Activated T-helper 2 cell treated with anti-CD3 and anti-CD28 coated beads, Interferon-gamma antibody, Interleukin-2, Interleukin-4, amounts not matched to agents 10 μg/mL and 5 μg/mL and 100 μg/mL, durations not matched to agents 14 hours and 24 hours and 36 hours (primary cell): Measurements from ENCODE around the gene CTBP1. TPM values are rescaled to one million over a fixed set of nuclear protein-coding genes. Genes with fewer than 3 reads are reported as not detected.
A peak's percentile ranks its signal among the peaks of the same experiment; 100 is the strongest.
"Not testable (repeated sequence)": the region's sequence is repeated elsewhere in the genome, so short reads cannot be mapped to it uniquely, and the experiment has no call there.

Experiments used
- DNase-seq: peaks from one replicate; pipeline ENCODE4 v3.0.0; 2021; ENCODE audit warnings: low spot score
- H3K27ac Mint-ChIP-seq: one replicate; pipeline ENCODE4 v1.8.0; 2021; ENCODE audit warnings: mixed read lengths
- H3K27me3 Mint-ChIP-seq: one replicate; pipeline ENCODE4 v1.8.0; 2021; ENCODE audit warnings: low read depth, mixed read lengths
- H3K36me3 Mint-ChIP-seq: one replicate; pipeline ENCODE4 v1.8.0; 2021; ENCODE audit warnings: low read depth, mixed read lengths
- H3K4me1 Mint-ChIP-seq: one replicate; pipeline ENCODE4 v1.8.0; 2021; ENCODE audit warnings: low read depth, mixed read lengths
- H3K4me3 Mint-ChIP-seq: one replicate; pipeline ENCODE4 v1.8.0; 2021; ENCODE audit warnings: low read depth, mild to moderate bottlenecking, moderate library complexity, mixed read lengths
- H3K9me3 Mint-ChIP-seq: one replicate; pipeline ENCODE4 v1.8.0; 2021; ENCODE audit warnings: mixed read lengths
- intact Hi-C: fragments of 100-400 bp; cut with micrococcal nuclease; formaldehyde crosslinking; loops from one replicate; pipeline ENCODE4 v1.15.1; 2023
- total RNA-seq: library from RNA; stranded (reverse); gene quantifications from 2 replicates; pipeline ENCODE4 v1.2.3, GENCODE V29; 2022

Gene CTBP1
- total RNA-seq: 194 and 195 TPM in 2 replicates

DNA sequence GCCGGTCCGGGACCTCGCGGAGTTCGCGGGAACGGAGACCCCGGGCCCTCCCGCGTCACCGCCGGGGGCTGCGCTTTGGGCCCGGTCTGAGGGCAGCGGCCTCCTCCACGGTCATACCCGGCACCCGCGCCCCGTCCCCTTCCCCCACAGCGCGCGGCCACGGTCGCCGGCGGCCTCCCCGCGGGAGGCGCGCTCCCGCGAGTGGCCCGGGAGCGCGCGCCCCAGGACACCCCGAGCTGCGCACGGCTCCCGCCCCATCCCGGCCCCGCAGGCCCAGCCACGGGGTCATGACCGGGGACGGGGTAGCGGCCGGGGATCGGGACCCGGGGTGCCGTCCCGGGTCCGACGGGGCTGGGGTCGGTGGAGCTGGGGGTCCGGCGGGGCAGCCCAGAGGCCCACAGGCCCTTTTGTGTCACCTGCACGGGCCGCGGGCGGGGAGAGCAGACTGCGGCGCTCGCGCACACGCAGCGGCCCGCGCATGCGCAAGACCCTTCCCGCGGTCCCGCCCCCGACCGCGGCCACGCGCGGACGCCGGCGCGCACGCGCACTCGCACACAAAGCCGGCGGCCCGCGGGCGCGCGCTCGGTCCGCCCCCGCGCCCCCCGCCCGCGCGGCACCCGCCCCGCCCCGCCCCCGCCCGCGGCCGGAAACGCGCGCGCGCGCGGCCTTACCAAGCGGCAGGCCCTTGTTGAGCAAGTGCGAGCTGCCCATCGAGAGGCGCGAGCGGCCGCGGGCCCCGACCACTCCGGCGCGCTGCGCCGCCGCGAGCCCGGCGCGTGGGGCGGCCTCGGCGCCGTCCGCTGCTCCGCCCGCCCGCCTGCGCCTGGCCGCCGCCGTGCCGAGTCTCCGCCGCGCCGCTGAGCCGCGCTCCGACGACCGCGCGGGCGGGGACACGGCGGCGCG, at the start of gene CTBP1:
Gene CTBP1, minus strand, starts transcription at position 886 of the 903 bp plus-strand sequence. CDS start 7,799 bp downstream, outside the sequence.
- Mint-ChIP-seq H3K36me3 (peaks cover 52% of the 10 kb centered on the region), H3K4me1 (peaks cover 26% of the 10 kb centered on the region), H3K27me3 (no peaks in the 10 kb centered on the region), H3K9me3 (peaks cover 26% of the 10 kb centered on the region), H3K4me3 (peak within 1 kb of the TSS; percentile 91), H3K27ac (peak within 1 kb of the TSS; percentile 96)
- DNase-seq: peak; percentile 84
- intact Hi-C loops: loop anchor here (1.0 to 5.0 kb wide), 5 partner anchors 18 to 434 kb away; partner anchors contain the start of genes FAM53A and MAEA

DNA sequence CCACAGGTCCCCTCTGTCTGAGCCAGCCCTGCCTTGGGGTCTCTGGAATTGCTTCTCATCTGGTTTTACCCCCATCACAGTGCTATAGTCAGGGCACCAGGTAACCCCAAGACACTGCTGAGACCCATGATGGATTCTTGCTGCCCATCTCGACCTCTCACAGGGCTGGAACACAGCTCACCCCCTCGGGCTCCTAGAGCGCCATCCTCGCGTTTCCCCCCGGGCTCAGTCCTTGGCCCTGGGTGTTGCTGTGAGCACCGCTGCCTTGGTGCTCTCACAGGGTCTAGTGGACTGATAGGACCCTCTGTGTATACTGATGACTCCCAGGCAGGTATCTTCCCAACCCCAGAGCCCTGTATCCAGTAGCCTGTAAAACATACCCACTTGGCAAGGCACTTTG, 49.5 kb upstream of the CTBP1 start:
- Mint-ChIP-seq H3K36me3 (peaks cover 53% of the 10 kb centered on the region), H3K4me1 (peaks cover 12% of the 10 kb centered on the region), H3K9me3 (no peaks in the 10 kb centered on the region), H3K27me3 (no peaks in the 10 kb centered on the region), H3K4me3 (no peak overlapping the region), H3K27ac (no peak overlapping the region)
- no peak for DNase-seq
- intact Hi-C loops: no loop called here

- DNase-seq: no peak
- H3K9me3 Mint-ChIP-seq: no peaks in the 10 kb centered on the region
- H3K27me3 Mint-ChIP-seq: no peaks in the 10 kb centered on the region
- H3K36me3 Mint-ChIP-seq: peaks cover 53% of the 10 kb centered on the region
- no peak overlapping the region for H3K4me3 Mint-ChIP-seq
- intact Hi-C loops: no loop called here
- peaks cover 12% of the 10 kb centered on the region for H3K4me1 Mint-ChIP-seq
- peak overlapping the region; percentile 22 for H3K27ac Mint-ChIP-seq
Observed at GRCh38 chr4:1297456-1298325, 48.8 kb upstream of the CTBP1 start.

DNA sequence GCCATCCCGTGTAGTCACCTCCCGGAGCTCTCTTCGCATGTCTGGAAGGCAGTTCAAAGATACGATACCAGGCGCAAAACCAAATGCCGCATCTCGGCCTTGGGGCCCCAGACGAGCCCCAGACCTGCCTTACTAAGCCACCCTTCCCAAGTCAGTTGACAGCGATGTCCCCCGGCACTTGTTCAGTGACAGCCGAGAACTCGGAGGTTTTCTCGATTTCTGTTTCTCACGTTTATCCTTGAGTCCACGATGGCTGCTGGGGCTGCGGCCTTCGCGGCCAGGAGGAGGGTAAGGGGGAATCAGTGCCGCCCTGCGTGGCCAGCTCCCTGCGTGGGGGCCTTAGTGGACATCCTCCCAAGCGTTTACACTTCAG, 48.1 kb upstream of the CTBP1 start:
- peaks cover 14% of the 10 kb centered on the region for H3K4me1 Mint-ChIP-seq
- DNase-seq: no peak
- no peaks in the 10 kb centered on the region for H3K27me3 Mint-ChIP-seq
- H3K27ac Mint-ChIP-seq: no peak overlapping the region
- intact Hi-C loops: no loop called here
- H3K36me3 Mint-ChIP-seq: peaks cover 54% of the 10 kb centered on the region
- no peak overlapping the region for H3K4me3 Mint-ChIP-seq
- H3K9me3 Mint-ChIP-seq: no peaks in the 10 kb centered on the region

GRCh38 chr4:1296324-1297022, 47.5 kb upstream of the CTBP1 start:
- Mint-ChIP-seq H3K9me3 (no peaks in the 10 kb centered on the region), H3K27ac (peak overlapping the region; percentile 7), H3K4me3 (no peak overlapping the region), H3K27me3 (no peaks in the 10 kb centered on the region), H3K4me1 (peaks cover 19% of the 10 kb centered on the region), H3K36me3 (peaks cover 50% of the 10 kb centered on the region)
- intact Hi-C loops: no loop called here
- no peak for DNase-seq

DNA sequence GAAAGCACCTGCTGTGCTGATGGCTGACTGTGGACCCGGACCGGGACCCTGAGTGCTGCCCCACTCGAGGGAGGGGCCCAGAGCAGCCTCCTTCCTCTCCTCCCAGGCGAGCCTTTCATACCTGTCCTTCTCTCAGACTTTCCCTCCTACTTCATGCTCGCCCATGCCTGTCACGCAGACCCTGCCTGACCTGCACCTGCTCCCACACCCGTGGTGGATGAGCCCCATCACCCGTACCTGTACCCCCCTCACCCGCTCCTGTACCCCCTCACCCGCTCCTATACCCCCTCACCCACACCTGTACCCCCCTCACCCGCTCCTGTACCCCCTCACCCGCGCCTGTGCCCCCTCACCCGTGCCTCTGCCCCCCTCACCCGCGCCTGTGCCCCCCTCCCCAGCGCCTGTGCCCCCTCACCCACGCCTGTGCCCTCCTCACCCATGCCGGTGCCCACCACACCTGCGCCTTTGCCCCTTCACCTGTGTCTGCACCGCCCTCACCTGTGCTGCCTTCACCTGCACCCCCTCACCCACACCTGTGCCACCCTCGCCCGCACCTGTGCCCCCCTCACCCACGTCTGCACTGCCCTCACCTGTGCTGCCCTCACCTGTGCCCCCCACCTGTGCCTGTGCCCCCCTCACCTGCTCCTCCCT, 46.6 kb upstream of the CTBP1 start:
- no peak for DNase-seq
- H3K9me3 Mint-ChIP-seq: no peaks in the 10 kb centered on the region
- H3K36me3 Mint-ChIP-seq: peaks cover 41% of the 10 kb centered on the region
- no peak overlapping the region for H3K4me3 Mint-ChIP-seq
- intact Hi-C loops: no loop called here
- no peak overlapping the region for H3K27ac Mint-ChIP-seq
- H3K27me3 Mint-ChIP-seq: no peaks in the 10 kb centered on the region
- H3K4me1 Mint-ChIP-seq: peaks cover 21% of the 10 kb centered on the region

GRCh38 chr4:1294891-1295290, 46.0 kb upstream of the CTBP1 start:
- Mint-ChIP-seq H3K9me3 (no peaks in the 10 kb centered on the region), H3K4me1 (peaks cover 24% of the 10 kb centered on the region), H3K36me3 (peaks cover 35% of the 10 kb centered on the region), H3K27me3 (no peaks in the 10 kb centered on the region), H3K4me3 (no peak overlapping the region), H3K27ac (no peak overlapping the region)
- intact Hi-C loops: no loop called here
- DNase-seq: no peak

DNA sequence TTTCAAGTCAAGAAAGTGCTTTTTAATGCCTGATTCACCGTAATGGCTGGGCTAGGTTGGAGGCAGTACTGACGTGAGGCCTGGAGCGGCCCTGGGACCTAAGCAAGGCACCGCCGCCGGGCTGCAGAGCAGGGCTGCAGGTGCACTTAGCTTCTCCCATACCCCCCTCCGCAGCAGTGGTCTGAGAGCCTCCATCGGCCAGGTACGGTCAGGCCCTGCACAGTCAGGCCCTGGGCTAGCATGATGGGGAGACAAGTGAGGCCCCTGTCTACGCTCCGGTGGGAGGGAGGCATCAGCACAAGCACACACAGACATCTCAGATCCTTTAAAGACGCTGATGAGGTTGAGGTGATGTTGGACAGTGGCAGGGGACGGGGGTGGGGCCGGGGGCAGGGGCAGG, 45.5 kb upstream of the CTBP1 start:
- Mint-ChIP-seq H3K4me3 (no peak overlapping the region), H3K36me3 (peaks cover 30% of the 10 kb centered on the region), H3K4me1 (peaks cover 22% of the 10 kb centered on the region), H3K27me3 (no peaks in the 10 kb centered on the region), H3K9me3 (no peaks in the 10 kb centered on the region), H3K27ac (no peak overlapping the region)
- intact Hi-C loops: no loop called here
- DNase-seq: no peak

DNA sequence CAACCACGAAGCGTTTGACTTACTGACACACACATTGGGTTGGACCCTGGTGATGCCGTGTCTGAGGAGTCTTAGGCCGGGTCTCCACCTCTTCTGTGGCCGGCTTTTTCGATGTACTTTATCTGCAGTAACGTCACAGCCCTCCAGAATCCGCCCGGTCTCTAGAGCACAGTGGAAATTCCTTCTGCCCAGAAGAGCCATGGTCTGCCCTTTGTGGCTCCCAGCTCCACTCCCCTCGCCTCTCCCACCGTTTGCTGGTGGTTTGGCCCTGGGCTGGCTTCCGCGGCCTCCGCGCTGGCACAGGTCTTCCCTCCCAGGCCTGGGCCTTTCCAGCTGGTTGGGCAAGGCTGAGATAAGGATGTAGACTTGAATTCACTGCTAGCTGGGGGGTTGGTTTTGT, 45.1 kb upstream of the CTBP1 start:
- intact Hi-C loops: no loop called here
- no peak overlapping the region for H3K27ac Mint-ChIP-seq
- DNase-seq: no peak
- no peaks in the 10 kb centered on the region for H3K9me3 Mint-ChIP-seq
- H3K27me3 Mint-ChIP-seq: no peaks in the 10 kb centered on the region
- no peak overlapping the region for H3K4me3 Mint-ChIP-seq
- H3K4me1 Mint-ChIP-seq: peaks cover 22% of the 10 kb centered on the region
- H3K36me3 Mint-ChIP-seq: peaks cover 26% of the 10 kb centered on the region

DNA sequence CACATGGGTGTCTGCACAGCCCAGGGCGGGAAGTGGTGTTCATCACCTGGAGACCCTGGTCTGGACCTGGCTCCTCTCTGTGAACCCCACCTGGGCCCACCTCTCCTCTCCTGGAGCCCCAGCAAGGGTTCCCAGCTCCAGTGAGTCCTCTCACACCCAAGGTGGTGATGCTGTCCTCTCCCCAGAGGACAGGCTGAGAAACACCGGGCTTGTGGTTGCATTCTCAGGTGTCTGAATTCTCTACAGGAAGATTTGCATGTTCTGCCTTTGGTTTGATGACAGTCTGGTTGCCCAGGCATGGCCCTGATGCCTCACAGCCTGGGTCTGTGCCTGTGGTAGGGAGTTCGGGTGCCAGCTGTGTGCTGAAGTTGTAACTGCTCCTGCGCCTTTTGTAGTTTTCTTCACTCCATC, 44.6 kb upstream of the CTBP1 start:
- H3K4me3 Mint-ChIP-seq: no peak overlapping the region
- no peaks in the 10 kb centered on the region for H3K9me3 Mint-ChIP-seq
- peaks cover 24% of the 10 kb centered on the region for H3K36me3 Mint-ChIP-seq
- intact Hi-C loops: no loop called here
- no peak for DNase-seq
- no peaks in the 10 kb centered on the region for H3K27me3 Mint-ChIP-seq
- H3K4me1 Mint-ChIP-seq: peaks cover 27% of the 10 kb centered on the region
- no peak overlapping the region for H3K27ac Mint-ChIP-seq

DNA sequence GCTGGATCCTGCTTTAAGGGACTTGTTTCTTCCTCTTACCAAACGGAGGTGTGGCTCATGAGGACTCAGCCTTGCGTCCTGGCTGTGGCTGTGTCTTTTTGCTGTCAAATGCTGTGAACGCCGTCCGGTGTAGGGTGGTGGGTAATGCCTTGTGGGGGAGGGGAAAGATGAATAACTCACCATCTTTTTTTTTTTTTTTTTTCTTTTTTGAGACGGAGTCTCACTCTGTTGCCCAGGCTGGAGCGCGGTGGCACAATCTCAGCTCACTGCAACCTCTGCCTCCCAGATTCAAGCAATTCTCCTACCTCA, 43.7 kb upstream of the CTBP1 start:
- Mint-ChIP-seq H3K4me1 (peaks cover 28% of the 10 kb centered on the region), H3K36me3 (peaks cover 16% of the 10 kb centered on the region)
- intact Hi-C loops, H3K27me3 Mint-ChIP-seq, H3K4me3 Mint-ChIP-seq, H3K27ac Mint-ChIP-seq, DNase-seq, H3K9me3 Mint-ChIP-seq: not testable (repeated sequence)

DNA sequence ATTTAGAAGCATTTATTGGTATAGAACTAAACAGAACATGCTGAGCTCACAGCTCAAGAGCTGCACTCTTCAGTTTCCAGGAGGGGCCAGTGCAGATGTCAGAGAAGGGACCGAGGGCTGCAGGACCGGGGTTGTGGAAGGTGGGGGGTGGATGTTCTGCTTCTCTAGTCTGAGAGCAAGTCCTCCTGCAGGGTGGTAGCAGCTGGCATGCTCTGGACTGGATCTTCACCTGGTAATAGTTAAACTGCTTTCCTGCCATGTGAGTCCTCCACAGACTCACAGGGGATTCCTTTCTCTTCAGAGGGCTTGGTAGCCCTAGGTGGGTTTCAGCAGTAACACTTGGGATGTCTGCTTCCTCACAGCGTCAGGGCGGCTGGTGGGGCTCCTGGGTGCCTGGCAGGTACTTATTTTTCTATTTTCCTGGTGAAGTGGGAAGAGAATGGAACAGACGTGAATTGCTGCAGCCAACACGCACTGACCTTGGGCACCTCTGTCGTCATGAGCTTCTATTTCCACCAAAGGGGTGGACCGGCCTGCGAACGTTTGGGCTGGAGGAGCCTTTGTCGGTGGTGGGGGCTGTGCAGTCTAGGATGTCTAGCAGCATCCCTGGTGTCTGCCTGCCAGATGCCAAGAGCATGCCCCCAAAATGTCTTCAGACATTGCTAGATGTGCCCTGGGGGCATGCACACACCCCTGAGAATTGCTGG, 43.2 kb upstream of the CTBP1 start:
- Mint-ChIP-seq H3K27me3 (no peaks in the 10 kb centered on the region), H3K27ac (no peak overlapping the region), H3K9me3 (peaks cover under 1% of the 10 kb centered on the region), H3K4me1 (peaks cover 28% of the 10 kb centered on the region), H3K36me3 (peaks cover 13% of the 10 kb centered on the region), H3K4me3 (no peak overlapping the region)
- intact Hi-C loops: no loop called here
- DNase-seq: no peak
